DMS153 treated with DMSO at 0.1 percent for 48 hours (cell line): ENCODE data around the gene RAP1GDS1.
"Not testable (repeated sequence)": the region's sequence is repeated elsewhere in the genome, so short reads cannot be mapped to it uniquely, and the experiment has no call there.

Experiments used
- DNase-seq: peaks from one replicate; lab custom pipeline; 2025; ENCODE audit not compliant: unreplicated experiment; lab: John Stamatoyannopoulos, UW

Gene RAP1GDS1

GRCh38 chr4:98345838-98346237 lies 84.7 kb downstream of the RAP1GDS1 start:
- DNase-seq: no peak

GRCh38 chr4:98352396-98352795 lies 91.2 kb downstream of the RAP1GDS1 start:
- no peak for DNase-seq

- DNase-seq: no peak
Measured at GRCh38 chr4:98352940-98353339, 91.8 kb downstream of the RAP1GDS1 start.

- no peak for DNase-seq
Measured at GRCh38 chr4:98358630-98359248, 97.6 kb downstream of the RAP1GDS1 start.

GRCh38 chr4:98359646-98360045 lies 98.5 kb downstream of the RAP1GDS1 start:
- no peak for DNase-seq

- DNase-seq: no peak
Measured at GRCh38 chr4:98363431-98363830, 102.2 kb downstream of the RAP1GDS1 start.

- not testable (repeated sequence) for DNase-seq
Measured at GRCh38 chr4:98366275-98366674, 105.1 kb downstream of the RAP1GDS1 start.

GRCh38 chr4:98368000-98368399 lies 106.8 kb downstream of the RAP1GDS1 start:
- DNase-seq: not testable (repeated sequence)

GRCh38 chr4:98369322-98369721 lies 108.1 kb downstream of the RAP1GDS1 start:
- DNase-seq: no peak

- no peak for DNase-seq
Measured at GRCh38 chr4:98374643-98375042, 113.5 kb downstream of the RAP1GDS1 start.

- no peak for DNase-seq
Measured at GRCh38 chr4:98377559-98377958, 116.4 kb downstream of the RAP1GDS1 start.

- no peak for DNase-seq
Measured at GRCh38 chr4:98381306-98381705, 120.1 kb downstream of the RAP1GDS1 start.

- no peak for DNase-seq
Measured at GRCh38 chr4:98383431-98384106, 122.4 kb downstream of the RAP1GDS1 start.

GRCh38 chr4:98385831-98386230 lies 124.6 kb downstream of the RAP1GDS1 start:
- no peak for DNase-seq

- no peak for DNase-seq
Measured at GRCh38 chr4:98387345-98388026, 126.3 kb downstream of the RAP1GDS1 start.

- DNase-seq: no peak
Measured at GRCh38 chr4:98394134-98394533, 132.9 kb downstream of the RAP1GDS1 start.

GRCh38 chr4:98399915-98400314 lies 138.7 kb downstream of the RAP1GDS1 start:
- DNase-seq: no peak

- DNase-seq: no peak
Measured at GRCh38 chr4:98406819-98407218, 145.6 kb downstream of the RAP1GDS1 start.

GRCh38 chr4:98411731-98412130 lies 150.5 kb downstream of the RAP1GDS1 start:
- no peak for DNase-seq

- no peak for DNase-seq
Measured at GRCh38 chr4:98416844-98417243, 155.7 kb downstream of the RAP1GDS1 start.

GRCh38 chr4:98420151-98420550 lies 159.0 kb downstream of the RAP1GDS1 start:
- DNase-seq: not testable (repeated sequence)

GRCh38 chr4:98421111-98421510 lies 159.9 kb downstream of the RAP1GDS1 start:
- no peak for DNase-seq
